Epithelial cell of proximal tubule (primary cell): ENCODE data around the gene WFDC12. TPM values are rescaled to one million over a fixed set of nuclear protein-coding genes. Genes with fewer than 3 reads are reported as not detected.
A peak's percentile ranks its signal among the peaks of the same experiment; 100 is the strongest.

Experiments used
- DNase-seq: peaks from one replicate; pipeline ENCODE4 v3.0.0-alpha.2; 2011; ENCODE audit warnings: low read depth
- H3K4me3 ChIP-seq: 2 replicates; pipeline ENCODE4 v1.5.1; 2011; ENCODE audit warnings: low read depth, mild to moderate bottlenecking, low read length
- total RNA-seq: library from RNA; depleted of rRNA; stranded (reverse); fragments of >200 nt; gene quantifications from 2 replicates; pipeline ENCODE4 v1.2.3, GENCODE V29; 2015
- TF ChIP-seq, protein P1 (sequence below): conservative IDR thresholded peaks from 2 replicates; pipeline ENCODE4 v1.5.1; 2012; ENCODE audit warnings: low read depth, mild to moderate bottlenecking, low read length

Gene WFDC12
- total RNA-seq, 1 donor from 2014 or later, result not detected

DNA sequence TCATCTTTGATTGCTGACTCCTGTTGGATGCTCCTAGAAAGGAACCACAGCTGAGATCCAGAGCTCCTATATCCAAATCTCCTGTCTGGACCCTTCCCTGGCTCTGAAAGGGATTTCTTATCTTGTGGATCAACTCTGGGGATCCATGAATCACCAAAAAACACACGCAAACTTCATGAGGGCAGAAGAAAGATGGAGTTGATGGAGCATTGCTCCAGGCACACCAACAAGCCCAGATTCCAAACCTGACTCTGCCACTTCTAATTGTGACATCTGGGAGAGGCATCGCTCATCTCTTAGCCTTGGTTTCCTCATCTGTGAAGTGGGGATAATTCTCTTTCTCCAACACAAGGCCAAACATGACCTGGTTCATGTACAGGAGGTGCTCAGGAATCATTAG is 30.1 kb downstream of the WFDC12 start:
- no peak for DNase-seq
- no peak overlapping the region for H3K4me3 ChIP-seq
- TF ChIP-seq, protein P1, sequence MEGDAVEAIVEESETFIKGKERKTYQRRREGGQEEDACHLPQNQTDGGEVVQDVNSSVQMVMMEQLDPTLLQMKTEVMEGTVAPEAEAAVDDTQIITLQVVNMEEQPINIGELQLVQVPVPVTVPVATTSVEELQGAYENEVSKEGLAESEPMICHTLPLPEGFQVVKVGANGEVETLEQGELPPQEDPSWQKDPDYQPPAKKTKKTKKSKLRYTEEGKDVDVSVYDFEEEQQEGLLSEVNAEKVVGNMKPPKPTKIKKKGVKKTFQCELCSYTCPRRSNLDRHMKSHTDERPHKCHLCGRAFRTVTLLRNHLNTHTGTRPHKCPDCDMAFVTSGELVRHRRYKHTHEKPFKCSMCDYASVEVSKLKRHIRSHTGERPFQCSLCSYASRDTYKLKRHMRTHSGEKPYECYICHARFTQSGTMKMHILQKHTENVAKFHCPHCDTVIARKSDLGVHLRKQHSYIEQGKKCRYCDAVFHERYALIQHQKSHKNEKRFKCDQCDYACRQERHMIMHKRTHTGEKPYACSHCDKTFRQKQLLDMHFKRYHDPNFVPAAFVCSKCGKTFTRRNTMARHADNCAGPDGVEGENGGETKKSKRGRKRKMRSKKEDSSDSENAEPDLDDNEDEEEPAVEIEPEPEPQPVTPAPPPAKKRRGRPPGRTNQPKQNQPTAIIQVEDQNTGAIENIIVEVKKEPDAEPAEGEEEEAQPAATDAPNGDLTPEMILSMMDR, result no peak

DNA sequence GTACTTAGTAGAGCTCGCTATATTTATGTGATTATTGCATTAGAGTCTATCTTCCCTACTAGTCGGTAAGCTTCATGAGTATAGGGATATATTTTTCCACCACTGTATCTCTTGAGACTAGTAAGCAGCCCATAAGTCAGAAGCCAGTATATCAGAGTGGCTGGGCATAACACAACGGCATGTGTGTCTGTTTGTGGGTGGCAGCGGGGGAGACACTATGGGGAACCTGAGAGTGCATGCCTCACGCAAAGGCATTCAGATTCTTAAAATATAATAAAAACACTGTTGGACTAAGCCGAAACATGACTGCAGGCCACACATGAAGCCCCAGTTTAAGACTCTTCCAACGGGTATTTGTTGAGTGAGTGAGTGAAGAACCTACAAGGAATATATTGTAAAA is 31.4 kb downstream of the WFDC12 start:
- TF ChIP-seq, protein P1, result no peak
- no peak for DNase-seq

DNA sequence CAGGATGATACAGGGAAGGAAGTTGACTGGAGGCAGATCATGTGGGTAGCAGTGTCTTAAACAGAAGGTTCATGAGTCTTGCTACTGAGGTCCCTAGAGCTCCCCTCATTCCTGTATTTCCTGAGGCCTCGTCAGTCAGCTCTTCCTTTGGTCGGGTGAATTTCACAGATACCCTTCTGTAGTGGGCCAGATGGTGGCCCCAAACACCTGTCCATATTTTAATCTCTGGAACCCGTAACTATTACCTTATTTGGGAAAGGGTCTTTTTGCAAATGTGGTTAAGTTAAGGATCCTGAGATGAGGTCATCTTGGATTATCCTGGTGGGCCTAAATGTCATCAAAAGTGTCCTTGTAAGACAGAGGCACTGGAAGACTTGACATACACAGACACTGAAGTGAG is 32.9 kb downstream of the WFDC12 start:
- TF ChIP-seq, protein P1, result no peak
- H3K4me3 ChIP-seq, result no peak overlapping the region

More for the DNA sequence above, 31.4 kb downstream of the WFDC12 start:
- H3K4me3 ChIP-seq, result no peak overlapping the region

DNA sequence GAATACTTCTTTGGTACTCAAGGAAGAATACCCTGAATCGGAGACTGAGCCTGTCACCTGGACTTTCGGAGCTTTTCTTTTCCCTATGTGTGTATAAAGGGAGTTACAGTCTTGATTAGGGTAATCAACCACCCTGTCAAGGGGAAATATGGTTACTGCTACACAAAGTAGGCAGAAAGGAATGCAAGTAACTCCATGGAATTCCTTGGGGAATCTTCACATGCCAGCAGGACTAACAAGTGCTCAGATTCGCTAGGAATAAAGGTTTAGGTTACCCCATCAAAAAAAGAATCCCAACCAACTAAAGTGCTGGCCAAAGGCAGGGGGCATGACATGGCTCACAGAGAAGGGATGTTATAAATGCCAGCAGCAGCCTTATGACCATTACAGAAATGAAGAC is 33.8 kb downstream of the WFDC12 start:
- TF ChIP-seq, protein P1, result no peak
- no peak for DNase-seq
- H3K4me3 ChIP-seq, result no peak overlapping the region

More for the DNA sequence above, 32.9 kb downstream of the WFDC12 start:
- no peak for DNase-seq

DNA sequence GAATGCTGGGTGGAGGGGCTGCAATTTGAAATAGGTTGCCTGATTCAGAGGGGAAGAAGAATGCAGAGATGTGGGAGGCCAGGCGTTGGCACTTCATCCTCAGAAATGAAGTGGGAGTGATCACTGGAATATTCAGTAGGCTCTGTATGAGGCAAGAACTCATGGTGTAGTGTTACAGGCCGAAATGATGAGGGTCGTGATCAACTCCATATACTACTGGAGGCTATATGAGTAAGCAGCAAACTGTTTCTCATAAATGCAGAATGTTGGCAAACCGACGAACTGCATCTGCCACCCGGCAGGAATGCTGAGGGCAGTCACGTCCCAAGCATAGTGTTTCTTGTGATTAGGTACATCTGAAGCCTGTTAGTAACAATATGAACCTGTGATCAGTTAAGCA is 36.0 kb downstream of the WFDC12 start:
- TF ChIP-seq, protein P1, result no peak
- no peak overlapping the region for H3K4me3 ChIP-seq
- DNase-seq, result peak; percentile 51

DNA sequence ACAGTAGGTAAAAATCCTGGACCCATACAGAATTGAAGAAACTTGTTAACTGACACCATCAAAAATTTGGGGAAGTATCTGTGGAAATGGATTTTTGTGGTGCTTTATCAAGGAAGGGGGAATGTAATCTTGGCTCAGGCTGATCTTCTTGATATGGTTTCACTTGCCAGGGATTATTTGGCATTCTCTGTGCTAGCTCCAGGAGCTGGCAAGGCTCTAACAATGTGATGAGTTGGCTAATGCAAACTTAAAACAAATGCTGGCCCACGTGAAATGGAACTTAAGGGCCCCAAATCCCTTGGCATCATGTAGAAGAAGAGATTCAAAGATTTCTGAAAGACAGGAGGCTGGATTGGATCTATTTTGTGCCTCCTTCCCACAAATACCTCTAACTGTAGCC is 36.5 kb downstream of the WFDC12 start:
- H3K4me3 ChIP-seq, result no peak overlapping the region
- no peak for DNase-seq
- TF ChIP-seq, protein P1, result no peak

DNA sequence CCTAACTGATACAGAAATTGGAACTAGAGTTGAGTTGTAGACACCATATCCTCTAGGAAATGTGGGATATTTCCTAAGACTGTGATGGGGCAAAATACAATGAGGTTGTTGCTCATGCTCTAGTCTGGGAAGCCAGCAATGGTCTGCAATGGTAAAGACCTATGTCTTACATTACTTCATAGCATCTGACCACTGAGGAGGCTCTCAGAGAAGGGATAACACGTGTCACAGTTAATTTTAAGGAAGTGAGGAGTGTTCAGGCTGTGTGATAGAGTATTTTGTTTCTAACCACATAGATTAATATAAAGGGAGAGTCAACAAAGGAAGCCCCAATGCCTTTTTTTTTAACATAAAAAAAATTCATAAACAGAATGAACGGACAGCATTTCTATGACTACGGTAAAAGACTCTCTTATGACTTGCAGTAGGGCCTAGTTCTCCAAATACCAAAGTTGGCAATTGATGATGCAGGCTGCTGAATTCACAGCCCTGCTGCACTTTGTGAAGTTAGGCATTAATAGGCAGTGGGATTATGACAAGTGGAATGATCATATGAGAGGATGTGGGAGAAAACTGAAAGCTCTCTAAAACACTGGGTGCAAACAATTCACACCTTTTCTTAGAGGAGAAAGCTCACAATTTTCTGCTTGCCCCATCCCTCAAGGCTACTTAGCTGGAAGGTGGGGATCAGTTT is 37.0 kb downstream of the WFDC12 start:
- no peak for DNase-seq
- TF ChIP-seq, protein P1, result no peak
- H3K4me3 ChIP-seq, result no peak overlapping the region
